T-cell (primary cell): ENCODE measurements around the gene PIK3CD. TPM values are rescaled to one million over a fixed set of nuclear protein-coding genes. Genes with fewer than 3 reads are reported as not detected.

Experiments used
- ATAC-seq, 4 experiments: fragments of 200-7000 bp in 3 of 4; fragments of 150-1000 bp in 1 of 4; cut with Tn5 transposase; replicated peaks in 1 of 4; 1 replicate in 3 of 4; 2 replicates in 1 of 4; pipeline ENCODE4 v1.10.0; 2021; ENCODE audit warnings: moderate library complexity in 3 of 4, mild to moderate bottlenecking in 2 of 4, moderate number of reproducible peaks in 1 of 4
- CTCF ChIA-PET, 2 donors: fragments of 300-600 bp; sonication (Branson Sonifier 250); formaldehyde crosslinking; loops; one replicate each; lab custom pipeline; 2022; ENCODE audit warnings: antibody characterized with exemption in 2 of 2; lab: Charles Lee
- POLR2A ChIA-PET, 2 donors: fragments of 300-600 bp; sonication (Branson Sonifier 250); formaldehyde crosslinking; loops; one replicate each; lab custom pipeline; 2022; ENCODE audit warnings: antibody characterized with exemption in 2 of 2; lab: Charles Lee
- DNase-seq, 35 experiments: peaks; one replicate each; pipeline versions ENCODE4 v3.0.0 to v3.0.0-alpha.2; 2013 to 2023
- H3K27ac ChIP-seq: one replicate; pipeline ENCODE4 v1.5.1; 2013; ENCODE audit warnings: low read length
- H3K27me3 ChIP-seq, 2 experiments: replicated peaks in 1 of 2; 1 replicate in 1 of 2; 2 replicates in 1 of 2; pipeline versions ENCODE4 v1.6.1 to v1.7.0; 2013; ENCODE audit warnings: low read length in 1 of 2, mixed read lengths in 1 of 2; ENCODE audit not compliant: control insufficient read depth in 2 of 2, insufficient read depth in 2 of 2; ENCODE audit errors: extremely low read depth in 1 of 2
- H3K36me3 ChIP-seq, 2 donors: 1 replicate in 1 of 2; 2 replicates in 1 of 2; pipeline versions ENCODE4 v1.6.1 to v1.7.0; 2013; ENCODE audit warnings: low read length in 1 of 2; ENCODE audit not compliant: control insufficient read depth in 2 of 2, insufficient read depth in 1 of 2; ENCODE audit errors: extremely low read depth in 1 of 2
- H3K4me1 ChIP-seq, 2 experiments: 1 replicate in 1 of 2; 2 replicates in 1 of 2; pipeline versions ENCODE4 v1.6.1 to v1.7.0; 2013; ENCODE audit warnings: low read length in 2 of 2, mixed read lengths in 1 of 2; ENCODE audit not compliant: insufficient read depth in 2 of 2, control insufficient read depth in 1 of 2; ENCODE audit errors: extremely low read depth in 1 of 2
- H3K4me3 ChIP-seq, 2 donors: 1 replicate in 1 of 2; 2 replicates in 1 of 2; pipeline versions ENCODE4 v1.5.1 to v1.7.0; 2013; ENCODE audit warnings: mild to moderate bottlenecking in 2 of 2, low read length in 1 of 2, moderate library complexity in 1 of 2; ENCODE audit not compliant: control insufficient read depth in 1 of 2; ENCODE audit errors: extremely low read depth in 1 of 2
- H3K9me3 ChIP-seq: 2 replicates; pipeline ENCODE4 v1.7.0; 2013
- H3K27ac Mint-ChIP-seq, 2 donors: one replicate each; pipeline ENCODE4 v1.8.0; 2020 to 2021; ENCODE audit warnings: mild to moderate bottlenecking in 2 of 2, mixed read lengths in 2 of 2
- H3K27me3 Mint-ChIP-seq, 2 donors: one replicate each; pipeline ENCODE4 v1.8.0; 2021 to 2022; ENCODE audit warnings: mixed read lengths in 2 of 2
- H3K36me3 Mint-ChIP-seq: one replicate; pipeline ENCODE4 v1.8.0; 2021; ENCODE audit warnings: mixed read lengths
- H3K4me1 Mint-ChIP-seq, 3 donors: one replicate each; pipeline ENCODE4 v1.8.0; 2020 to 2022; ENCODE audit warnings: mixed read lengths in 3 of 3, mild to moderate bottlenecking in 1 of 3
- H3K4me3 Mint-ChIP-seq, 3 donors: one replicate each; pipeline ENCODE4 v1.8.0; 2020 to 2022; ENCODE audit warnings: mild to moderate bottlenecking in 3 of 3, mixed read lengths in 3 of 3, moderate library complexity in 3 of 3
- H3K9me3 Mint-ChIP-seq, 3 donors: one replicate each; pipeline ENCODE4 v1.8.0; 2020 to 2022; ENCODE audit warnings: mixed read lengths in 3 of 3
- WGBS: methylation state at CpG from one replicate; pipeline ENCODE4 v1.1.5; 2013; ENCODE audit warnings: missing lambda C conversion rate; ENCODE audit not compliant: insufficient coverage; 5-methylcytosine and 5-hydroxymethylcytosine counted together
- total RNA-seq, 35 experiments: library from RNA in 6 of 35; stranded (reverse) in 6 of 35; fragments of 120-200 nt in 1 of 35; gene quantifications; one replicate each; pipeline versions ENCODE4 v1.2.1 to v1.2.4 and lab custom pipeline; 2013 to 2026

PIK3CD gene
- total RNA-seq, 5 donors from 2014 or later (not counting 1 experiment from before 2014, with no cell fraction given), result 246 to 313 (median 280) TPM

- H3K4me1 Mint-ChIP-seq, result peaks cover 60 to 77% (median 72%) of the 10 kb centered on the region in 3 donors
- peaks cover 23 to 88% of the 10 kb centered on the region in 2 experiments for H3K4me1 ChIP-seq
- H3K36me3 ChIP-seq, result peaks cover 18 to 40% of the 10 kb centered on the region in 2 donors
- WGBS, result 100% methylated on average over 3 of the region's 4 CpGs
- peaks cover 0 to 7% (median 0%) of the 10 kb centered on the region in 3 donors for H3K9me3 Mint-ChIP-seq
- ATAC-seq (no peak), DNase-seq (no peak)
- H3K27ac ChIP-seq, result no peak overlapping the region
- H3K4me3 Mint-ChIP-seq, result no peak overlapping the region
- peaks cover 33% of the 10 kb centered on the region for H3K36me3 Mint-ChIP-seq
- no peaks in the 10 kb centered on the region for H3K27me3 ChIP-seq
- H3K4me3 ChIP-seq, result no peak overlapping the region
- ChIA-PET CTCF (interaction anchor here in 1 of 2 donors (0.6 to 1.2 kb wide), 2 partner anchors 75 to 414 kb away, joined by 5 to 6 read pairs; no protein-coding TSS in a partner anchor), POLR2A (no interaction called here)
- H3K27me3 Mint-ChIP-seq, result no peaks in the 10 kb centered on the region
- no peaks in the 10 kb centered on the region for H3K9me3 ChIP-seq
- H3K27ac Mint-ChIP-seq, result peak overlapping the region; percentile 62 to 69
These were observed 50.1 kb downstream of the PIK3CD start for GRCh38 chr1:9701665-9702064.

- Mint-ChIP-seq H3K4me1 (peaks cover 56 to 79% (median 76%) of the 10 kb centered on the region in 3 donors), H3K9me3 (peaks cover 0 to 7% (median 0%) of the 10 kb centered on the region in 3 donors), H3K27me3 (no peaks in the 10 kb centered on the region), H3K27ac (peak overlapping the region; percentile 84 to 86), H3K36me3 (peaks cover 33% of the 10 kb centered on the region), H3K4me3 (peak overlapping the region in 1 of 3 donors; percentile 78)
- CTCF ChIA-PET, result interaction anchor here in 1 of 2 donors (0.5 to 0.6 kb wide), 3 partner anchors 79 to 230 kb away, joined by 3 read pairs; no protein-coding TSS in a partner anchor
- Histone ChIP-seq H3K27ac (no peak overlapping the region), H3K36me3 (peaks cover 15 to 46% of the 10 kb centered on the region in 2 donors), H3K9me3 (no peaks in the 10 kb centered on the region), H3K4me1 (peaks cover 23 to 84% of the 10 kb centered on the region in 2 experiments), H3K4me3 (no peak overlapping the region), H3K27me3 (no peaks in the 10 kb centered on the region)
- ATAC-seq (no peak), DNase-seq (no peak)
- POLR2A ChIA-PET, result interaction anchor here in 1 of 2 donors (0.6 kb wide), 1 partner anchor 17 kb away, joined by 7 read pairs; no protein-coding TSS in a partner anchor
- no CpG with 5 or more reads among the region's 5 CpGs for WGBS
These were observed 51.6 kb downstream of the PIK3CD start for GRCh38 chr1:9703165-9703509.

GRCh38 chr1:9703681-9704080 lies 52.1 kb downstream of the PIK3CD start:
- Histone ChIP-seq H3K27ac (peak overlapping the region; percentile 11), H3K4me1 (peaks cover 23 to 87% of the 10 kb centered on the region in 2 experiments), H3K9me3 (no peaks in the 10 kb centered on the region), H3K27me3 (no peaks in the 10 kb centered on the region), H3K36me3 (peaks cover 15 to 45% of the 10 kb centered on the region in 2 donors), H3K4me3 (no peak overlapping the region)
- peak overlapping the region; percentile 84 to 86 for H3K27ac Mint-ChIP-seq
- ATAC-seq, result no peak
- peaks cover 51 to 75% (median 71%) of the 10 kb centered on the region in 3 donors for H3K4me1 Mint-ChIP-seq
- no peak for DNase-seq
- WGBS, result 100% methylated on average over 2 of the region's 3 CpGs
- ChIA-PET CTCF (no interaction called here), POLR2A (no interaction called here)
- H3K36me3 Mint-ChIP-seq, result peaks cover 29% of the 10 kb centered on the region
- peaks cover 0 to 7% (median 0%) of the 10 kb centered on the region in 3 donors for H3K9me3 Mint-ChIP-seq
- H3K27me3 Mint-ChIP-seq, result no peaks in the 10 kb centered on the region
- H3K4me3 Mint-ChIP-seq, result peak overlapping the region; percentile 2 to 78 (median 11)

DNA sequence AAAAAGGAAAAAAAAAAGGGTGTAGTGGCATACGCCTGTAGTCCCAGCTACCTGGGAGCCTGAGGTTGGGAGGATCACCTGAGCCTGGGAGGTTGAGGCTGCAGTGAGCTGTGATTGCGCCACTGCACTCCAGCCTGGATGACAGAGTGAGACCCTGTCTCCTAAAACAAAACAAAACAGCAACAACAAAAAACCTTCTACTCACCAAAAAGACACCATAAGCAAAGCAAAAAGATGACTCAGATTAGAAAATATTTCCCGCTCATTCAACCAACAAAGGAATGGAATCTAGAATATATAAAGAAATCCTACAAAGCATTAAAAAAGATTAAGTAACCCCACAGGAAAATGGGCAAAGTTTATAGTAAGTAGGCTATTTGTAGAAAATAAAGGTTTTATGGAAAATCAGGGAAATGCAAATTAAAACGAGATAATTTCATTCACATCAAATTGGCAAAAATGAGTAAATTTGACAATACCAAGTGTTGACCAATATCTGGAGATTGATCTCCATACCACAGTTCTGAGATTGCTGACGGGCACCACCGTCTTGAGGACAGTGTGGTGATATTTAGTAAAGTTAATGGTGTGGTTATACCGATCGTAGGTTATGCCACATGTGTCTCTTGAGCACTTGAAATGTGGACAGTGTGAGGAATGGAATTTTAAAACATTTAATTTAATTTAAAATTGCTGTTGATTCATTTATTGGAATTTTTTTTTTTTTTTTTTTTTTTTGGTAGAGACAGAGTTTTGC lies 54.0 kb downstream of the PIK3CD start:
- Histone ChIP-seq H3K36me3 (peaks cover 6 to 46% of the 10 kb centered on the region in 2 donors), H3K9me3 (no peaks in the 10 kb centered on the region), H3K4me1 (peaks cover 23 to 84% of the 10 kb centered on the region in 2 experiments), H3K4me3 (no peak overlapping the region), H3K27me3 (no peaks in the 10 kb centered on the region), H3K27ac (peak overlapping the region; percentile 32)
- no peaks in the 10 kb centered on the region for H3K27me3 Mint-ChIP-seq
- POLR2A ChIA-PET, result interaction anchor here in 1 of 2 donors (0.8 kb wide), 1 partner anchor 663 kb away, joined by 6 read pairs; no protein-coding TSS in a partner anchor
- no peak for ATAC-seq
- peaks cover 45 to 71% (median 64%) of the 10 kb centered on the region in 3 donors for H3K4me1 Mint-ChIP-seq
- H3K27ac Mint-ChIP-seq, result peak overlapping the region; percentile 74 to 80
- H3K36me3 Mint-ChIP-seq, result peaks cover 23% of the 10 kb centered on the region
- no peak for DNase-seq
- H3K9me3 Mint-ChIP-seq, result peaks cover 0 to 7% (median 0%) of the 10 kb centered on the region in 3 donors
- CTCF ChIA-PET, result interaction anchor here in 1 of 2 donors (1.2 kb wide), 1 partner anchor 10 kb away, joined by 3 read pairs; no protein-coding TSS in a partner anchor
- peak overlapping the region; percentile 17 to 78 (median 45) for H3K4me3 Mint-ChIP-seq
- 75% methylated on average over 4 of the region's 8 CpGs for WGBS

DNA sequence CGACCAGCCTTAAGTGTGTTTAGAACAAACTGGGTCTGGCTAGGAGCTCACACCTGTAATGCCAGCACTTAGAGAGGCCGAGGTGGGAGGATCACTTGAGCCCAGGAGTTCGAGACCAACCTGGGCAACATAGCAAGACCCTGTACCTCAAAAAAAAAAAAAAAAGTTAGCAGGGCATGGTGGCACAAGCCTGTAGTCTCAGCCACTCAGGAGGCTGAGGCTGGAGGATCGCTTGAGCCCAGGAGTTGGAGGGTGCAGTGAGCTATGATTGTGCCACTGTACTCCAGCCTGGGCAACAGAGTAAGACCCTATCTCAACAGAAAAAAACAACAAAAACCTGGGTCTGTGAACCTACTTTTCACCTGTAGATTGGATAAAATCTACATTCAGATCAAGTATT lies 54.6 kb downstream of the PIK3CD start:
- CTCF ChIA-PET, result no interaction called here

DNA sequence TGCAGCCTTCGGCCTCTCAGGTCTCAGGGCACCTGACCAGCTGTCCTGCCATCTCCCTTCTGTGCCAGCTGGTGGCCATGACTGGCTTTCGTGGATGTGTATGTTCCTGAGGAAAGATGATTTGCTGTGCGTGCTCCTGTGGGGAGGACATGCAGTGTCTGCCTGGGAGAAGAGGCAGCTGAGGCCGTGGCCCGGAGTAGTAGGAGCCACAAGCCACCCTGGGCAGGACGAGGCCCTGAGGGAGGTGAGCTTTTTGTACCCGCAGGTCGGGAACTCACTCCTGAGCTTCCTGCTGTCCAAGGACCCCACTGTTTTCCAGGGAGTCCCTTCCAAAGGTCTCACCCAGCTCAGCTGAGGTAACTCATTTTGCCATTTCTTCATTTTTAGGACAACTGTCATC lies 58.5 kb downstream of the PIK3CD start:
- Histone ChIP-seq H3K36me3 (peaks cover 3 to 52% of the 10 kb centered on the region in 2 donors), H3K4me1 (peaks cover 14 to 81% of the 10 kb centered on the region in 2 experiments), H3K9me3 (no peaks in the 10 kb centered on the region), H3K4me3 (no peak overlapping the region), H3K27me3 (no peaks in the 10 kb centered on the region), H3K27ac (no peak overlapping the region)
- H3K4me3 Mint-ChIP-seq, result no peak overlapping the region
- H3K27me3 Mint-ChIP-seq, result no peaks in the 10 kb centered on the region
- ATAC-seq, result no peak
- peak overlapping the region; percentile 40 to 75 for H3K27ac Mint-ChIP-seq
- DNase-seq, result no peak
- POLR2A ChIA-PET, result interaction anchor here in 1 of 2 donors (0.7 kb wide), 1 partner anchor 38 kb away, joined by 3 read pairs; no protein-coding TSS in a partner anchor
- H3K4me1 Mint-ChIP-seq, result peaks cover 49 to 67% (median 60%) of the 10 kb centered on the region in 3 donors
- WGBS, result 97% methylated on average over 6 of the region's 8 CpGs
- peaks cover 22% of the 10 kb centered on the region for H3K36me3 Mint-ChIP-seq
- CTCF ChIA-PET, result no interaction called here
- H3K9me3 Mint-ChIP-seq, result no peaks in the 10 kb centered on the region

More for the DNA sequence above, 54.6 kb downstream of the PIK3CD start:
- H3K4me1 Mint-ChIP-seq, result peaks cover 44 to 67% (median 63%) of the 10 kb centered on the region in 3 donors
- peaks cover 19% of the 10 kb centered on the region for H3K36me3 Mint-ChIP-seq
- DNase-seq, result no peak
- peaks cover 0 to 7% (median 0%) of the 10 kb centered on the region in 3 donors for H3K9me3 Mint-ChIP-seq
- no peak for ATAC-seq
- no peak overlapping the region for H3K27ac ChIP-seq
- no peaks in the 10 kb centered on the region for H3K9me3 ChIP-seq
- no peaks in the 10 kb centered on the region for H3K27me3 Mint-ChIP-seq
- 100% methylated on average over 2 of the region's 4 CpGs for WGBS
- no peak overlapping the region for H3K4me3 Mint-ChIP-seq
- peak overlapping the region; percentile 74 to 78 for H3K27ac Mint-ChIP-seq
- no peak overlapping the region for H3K4me3 ChIP-seq
- peaks cover 0 to 44% of the 10 kb centered on the region in 2 donors for H3K36me3 ChIP-seq
- no peaks in the 10 kb centered on the region for H3K27me3 ChIP-seq
- peaks cover 23 to 81% of the 10 kb centered on the region in 2 experiments for H3K4me1 ChIP-seq
- POLR2A ChIA-PET, result no interaction called here
